ENCODE results near the gene PRAMEF33. TPM values are rescaled to one million over a fixed set of nuclear protein-coding genes. Genes with fewer than 3 reads are reported as not detected.
"Not testable (repeated sequence)": the region's sequence is repeated elsewhere in the genome, so short reads cannot be mapped to it uniquely, and the experiment has no call there.

Gene PRAMEF33, protein sequence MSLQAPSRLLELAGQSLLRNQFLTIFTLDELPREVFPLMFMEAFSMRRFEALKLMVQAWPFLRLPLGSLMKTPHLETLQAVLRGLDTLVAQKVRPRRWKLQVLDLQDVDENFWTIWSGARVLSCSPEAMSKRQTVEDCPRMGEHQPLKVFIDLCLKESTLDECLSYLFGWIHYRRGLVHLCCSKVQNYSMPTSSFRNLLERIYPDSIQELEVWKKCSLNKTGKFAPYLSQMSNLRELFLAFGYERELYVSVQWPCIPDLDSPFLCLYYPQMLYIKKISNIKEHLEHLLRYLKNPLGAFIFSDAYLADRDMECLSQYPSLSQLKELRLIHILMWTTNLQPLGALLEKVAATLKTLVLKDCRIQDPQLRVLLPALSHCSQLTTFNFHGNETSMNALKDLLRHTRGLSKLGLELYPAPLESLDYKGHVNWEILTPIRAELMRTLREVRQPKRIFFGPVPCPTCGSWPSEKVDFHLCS
- not detected for total RNA-seq

DNA sequence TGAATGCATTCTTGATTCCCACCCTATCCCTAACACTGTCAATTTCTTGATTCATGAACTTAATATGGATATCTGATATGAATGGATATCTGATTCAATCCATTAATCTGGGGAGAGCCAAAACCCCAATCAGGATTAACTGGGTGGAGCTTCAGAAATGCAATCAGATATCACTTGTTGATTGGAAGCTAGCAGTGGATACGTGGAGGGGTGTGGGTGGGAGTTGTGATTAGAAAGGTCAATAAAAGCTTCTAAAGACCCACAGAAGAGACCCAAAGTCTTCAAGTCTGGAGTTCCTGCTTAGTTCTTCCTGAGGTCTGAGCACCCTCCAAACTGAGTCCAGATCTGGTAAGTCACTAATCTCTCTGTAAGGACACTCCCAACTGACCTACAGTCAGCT lies at the start of gene PRAMEF33:
PRAMEF33 (plus strand) TSS at position 301 of the 400 bp plus-strand sequence. CDS start 2,416 bp downstream, outside the sequence.
- not testable (repeated sequence) for H3K9me3 ChIP-seq; H3K27me3 ChIP-seq; H3K4me1 ChIP-seq; H3K36me3 ChIP-seq; H3K4me3 ChIP-seq; DNase-seq (ENCODE audit: low spot score in 2 of 2); H3K27ac ChIP-seq
- WGBS, 2 donors: no CpG with 5 or more reads among the region's 1 CpG

DNA sequence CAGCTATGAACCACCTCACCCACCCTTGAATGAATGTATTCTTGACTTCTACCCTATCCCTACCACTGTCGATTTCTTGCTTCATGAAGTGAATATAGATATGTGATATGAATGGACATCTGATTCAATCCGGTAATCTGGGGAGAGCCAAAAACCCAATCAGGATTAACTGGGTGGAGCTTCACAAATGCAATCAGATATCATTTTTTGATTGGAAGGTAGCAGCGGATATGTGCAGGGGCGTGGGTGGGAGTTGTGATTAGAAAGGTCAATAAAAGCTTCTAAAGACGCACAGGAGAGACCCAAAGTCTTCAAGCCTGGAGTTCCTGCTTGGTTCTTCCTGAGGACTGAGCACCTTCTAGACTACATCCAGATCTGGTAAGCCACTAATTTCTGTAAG lies 49.4 kb upstream of the PRAMEF33 start, which contains the start of gene PRAMEF5:
PRAMEF5 (plus strand) TSS at position 301 of the 400 bp plus-strand sequence. CDS start 5,071 bp downstream, outside the sequence.
- not testable (repeated sequence) for H3K4me3 ChIP-seq; H3K36me3 ChIP-seq; DNase-seq (ENCODE audit: low spot score in 2 of 2); H3K27me3 ChIP-seq; H3K9me3 ChIP-seq; H3K4me1 ChIP-seq; H3K27ac ChIP-seq
- WGBS, 2 donors: 96 to 100% methylated on average over 2 of the region's 5 CpGs

DNA sequence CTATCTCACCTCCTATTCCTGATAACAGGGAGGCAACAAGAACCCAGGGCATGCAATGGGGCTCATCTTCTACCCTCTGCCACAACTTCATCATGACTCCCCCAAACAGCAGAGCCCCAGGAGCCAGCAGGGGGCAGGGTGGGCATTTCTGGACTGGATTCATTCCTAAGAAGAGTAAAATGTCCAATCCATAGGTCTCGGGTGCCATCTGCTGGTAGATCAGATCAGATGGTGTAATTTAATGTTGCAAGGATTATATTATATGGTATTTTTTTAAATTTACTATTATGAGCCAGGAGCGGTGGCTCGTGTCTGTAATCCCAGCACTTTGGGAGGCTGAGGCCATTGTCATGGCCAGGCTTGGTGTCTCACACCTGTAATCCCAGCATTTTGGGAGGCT lies 38.2 kb upstream of the PRAMEF33 start:
- not testable (repeated sequence) for H3K27ac ChIP-seq; H3K4me3 ChIP-seq; H3K4me1 ChIP-seq; H3K36me3 ChIP-seq; H3K27me3 ChIP-seq; H3K9me3 ChIP-seq; DNase-seq (ENCODE audit: low spot score in 2 of 2)
- no CpG with 5 or more reads among the region's 3 CpGs for WGBS, 2 donors

DNA sequence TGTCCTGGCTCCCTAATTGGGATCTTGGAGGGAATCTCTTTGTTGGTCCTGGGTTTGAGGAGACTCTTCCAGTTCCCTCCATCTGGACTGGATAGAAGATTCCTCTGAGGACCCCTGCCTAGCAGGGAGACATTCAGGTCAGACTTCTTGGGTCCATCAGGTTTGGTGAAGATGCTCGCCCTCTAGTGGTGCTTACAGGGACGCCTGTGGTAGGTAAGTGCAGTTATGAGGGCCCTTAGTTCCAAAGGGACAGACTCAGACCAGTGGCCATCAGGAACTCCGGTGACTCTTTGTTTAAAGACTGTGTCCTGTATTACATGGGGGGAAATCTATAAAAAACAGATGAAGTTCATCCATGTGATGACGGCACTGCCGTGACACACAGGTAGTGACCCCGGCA lies 26.3 kb upstream of the PRAMEF33 start:
- H3K4me1 ChIP-seq; H3K36me3 ChIP-seq; DNase-seq (ENCODE audit: low spot score in 2 of 2); H3K27ac ChIP-seq; H3K9me3 ChIP-seq; H3K4me3 ChIP-seq; H3K27me3 ChIP-seq: not testable (repeated sequence)
- 67% methylated on average over 1 of the region's 6 CpGs; no CpG with 5 or more reads in 1 of the 2 donors for WGBS, 2 donors

- not testable (repeated sequence) for H3K4me1 ChIP-seq; DNase-seq (ENCODE audit: low spot score in 2 of 2); H3K4me3 ChIP-seq; H3K9me3 ChIP-seq; H3K27ac ChIP-seq; H3K36me3 ChIP-seq; H3K27me3 ChIP-seq
- WGBS, 2 donors: 58 to 78% methylated on average over 3 of the region's 3 CpGs
Observed at GRCh38 chr1:13279617-13280016, 23.7 kb upstream of the PRAMEF33 start.

GRCh38 chr1:13285037-13285436 lies 18.3 kb upstream of the PRAMEF33 start, which contains the start of gene PRAMEF8:
Gene PRAMEF8, minus strand, starts transcription at chr1:13285137. Its CDS starts 1,046 bp downstream, at chr1:13284091.
- not testable (repeated sequence) for H3K27me3 ChIP-seq; H3K4me3 ChIP-seq; H3K9me3 ChIP-seq; H3K36me3 ChIP-seq; DNase-seq (ENCODE audit: low spot score in 2 of 2); H3K27ac ChIP-seq; H3K4me1 ChIP-seq
- no CpG with 5 or more reads among the region's 1 CpG for WGBS, 2 donors

DNA sequence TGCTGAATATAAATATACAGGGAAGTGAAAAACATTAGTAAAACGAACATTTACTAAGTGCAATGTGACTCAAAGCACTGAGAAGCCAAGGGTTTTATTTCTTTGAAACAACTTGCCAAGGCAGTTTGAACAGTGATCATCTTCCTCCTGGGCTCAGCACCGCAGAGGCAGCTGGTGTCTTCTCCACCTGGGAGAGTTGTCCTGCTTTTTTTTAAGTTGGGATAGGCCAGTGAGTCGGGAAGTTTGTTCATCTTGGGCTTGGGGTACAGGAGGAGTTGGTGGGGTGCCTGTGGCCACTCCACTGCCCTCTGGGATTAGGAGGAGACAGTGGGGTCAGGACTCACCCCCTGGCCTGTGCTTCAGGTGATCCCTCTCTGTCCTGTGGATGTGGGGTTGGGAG lies 14.3 kb upstream of the PRAMEF33 start:
- not testable (repeated sequence) for H3K27me3 ChIP-seq; H3K27ac ChIP-seq; H3K9me3 ChIP-seq; H3K36me3 ChIP-seq; DNase-seq (ENCODE audit: low spot score in 2 of 2); H3K4me1 ChIP-seq; H3K4me3 ChIP-seq
- WGBS, 2 donors: 53 to 100% methylated on average over 1 to 2 of the region's 3 CpGs

- WGBS, 2 donors: 96% methylated on average over 2 of the region's 5 CpGs; no CpG with 5 or more reads in 1 of the 2 donors
- not testable (repeated sequence) for H3K36me3 ChIP-seq; H3K4me1 ChIP-seq; H3K4me3 ChIP-seq; H3K27ac ChIP-seq; H3K9me3 ChIP-seq; H3K27me3 ChIP-seq; DNase-seq (ENCODE audit: low spot score in 2 of 2)
Observed at GRCh38 chr1:13297216-13297931, 6.0 kb upstream of the PRAMEF33 start.

DNA sequence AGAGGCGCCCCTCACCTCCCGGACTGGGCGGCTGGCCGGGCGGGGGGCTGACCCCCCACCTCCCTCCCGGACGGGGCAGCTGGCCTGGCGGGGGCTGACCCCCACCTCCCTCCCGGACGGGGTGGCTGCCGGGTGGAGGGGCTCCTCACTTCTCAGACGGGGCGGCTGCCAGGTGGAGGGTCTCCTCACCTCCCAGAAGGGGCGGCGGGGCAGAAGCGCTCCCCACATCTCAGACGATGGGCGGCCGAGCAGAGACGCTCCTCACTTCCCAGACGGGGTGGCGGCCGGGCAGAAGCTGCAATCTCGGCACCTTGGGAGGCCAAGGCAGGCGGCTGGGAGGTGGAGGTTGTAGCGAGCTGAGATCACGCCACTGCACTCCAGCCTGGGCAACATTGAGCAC lies 4.6 kb upstream of the PRAMEF33 start:
- H3K4me1 ChIP-seq; DNase-seq (ENCODE audit: low spot score in 2 of 2); H3K9me3 ChIP-seq; H3K27ac ChIP-seq; H3K4me3 ChIP-seq; H3K27me3 ChIP-seq; H3K36me3 ChIP-seq: not testable (repeated sequence)
- WGBS, 2 donors: 92% methylated on average over 2 of the region's 27 CpGs; no CpG with 5 or more reads in 1 of the 2 donors

DNA sequence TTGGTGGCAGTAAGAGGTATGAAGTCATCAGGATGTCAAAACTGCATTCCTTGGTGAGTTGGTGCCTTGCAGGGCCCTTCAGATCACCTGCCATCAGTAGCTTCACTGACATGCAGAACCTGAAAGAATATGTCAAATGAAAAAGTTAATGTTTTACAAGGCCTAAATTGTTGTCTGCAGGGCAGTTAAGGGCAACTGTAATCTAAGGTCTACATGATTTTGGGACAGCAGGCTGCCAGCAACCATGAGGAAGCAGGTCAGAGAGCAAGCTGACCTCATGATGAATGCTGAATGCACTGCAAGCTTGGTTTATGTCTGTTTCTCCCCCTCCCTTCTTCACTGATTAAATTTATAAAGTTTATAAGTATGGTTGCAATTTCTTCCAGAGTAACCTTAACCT lies 1.1 kb upstream of the PRAMEF33 start:
- not testable (repeated sequence) for H3K4me3 ChIP-seq; H3K27me3 ChIP-seq; H3K27ac ChIP-seq; H3K4me1 ChIP-seq; H3K36me3 ChIP-seq; H3K9me3 ChIP-seq; DNase-seq (ENCODE audit: low spot score in 2 of 2)

GRCh38 chr1:13315281-13315680 lies 11.9 kb downstream of the PRAMEF33 start, which contains the start of gene PRAMEF15:
Gene PRAMEF15, plus strand, starts transcription at chr1:13315581. Its CDS starts 2,827 bp downstream, at chr1:13318408.
- WGBS, 2 donors: 84% methylated on average over 3 of the region's 4 CpGs; no CpG with 5 or more reads in 1 of the 2 donors
- DNase-seq (ENCODE audit: low spot score in 2 of 2); H3K4me3 ChIP-seq; H3K36me3 ChIP-seq; H3K4me1 ChIP-seq; H3K9me3 ChIP-seq; H3K27me3 ChIP-seq; H3K27ac ChIP-seq: not testable (repeated sequence)

DNA sequence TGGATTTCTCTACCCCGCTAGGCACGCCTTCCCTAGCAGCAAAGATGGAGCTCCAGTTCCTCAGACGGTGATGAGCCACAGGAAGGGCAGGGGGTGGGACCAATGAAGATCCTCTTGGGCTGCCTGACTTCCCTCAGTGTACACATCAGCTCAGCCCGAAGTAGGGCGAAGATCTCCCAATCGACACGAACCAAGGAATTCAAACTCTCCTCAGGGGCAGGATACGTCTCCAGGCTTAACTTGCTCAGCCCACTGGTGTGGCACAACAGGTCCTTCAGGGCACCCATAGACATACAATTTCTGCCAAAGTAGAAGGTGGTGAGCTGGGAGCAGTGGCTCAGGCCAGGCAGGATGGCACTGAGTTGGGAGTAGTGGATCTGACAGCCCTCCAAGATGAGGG lies 39.2 kb downstream of the PRAMEF33 start:
- H3K27me3 ChIP-seq; H3K36me3 ChIP-seq; H3K4me3 ChIP-seq; DNase-seq (ENCODE audit: low spot score in 2 of 2); H3K27ac ChIP-seq; H3K4me1 ChIP-seq; H3K9me3 ChIP-seq: not testable (repeated sequence)
- 86% methylated on average over 7 of the region's 8 CpGs for WGBS, 2 donors

DNA sequence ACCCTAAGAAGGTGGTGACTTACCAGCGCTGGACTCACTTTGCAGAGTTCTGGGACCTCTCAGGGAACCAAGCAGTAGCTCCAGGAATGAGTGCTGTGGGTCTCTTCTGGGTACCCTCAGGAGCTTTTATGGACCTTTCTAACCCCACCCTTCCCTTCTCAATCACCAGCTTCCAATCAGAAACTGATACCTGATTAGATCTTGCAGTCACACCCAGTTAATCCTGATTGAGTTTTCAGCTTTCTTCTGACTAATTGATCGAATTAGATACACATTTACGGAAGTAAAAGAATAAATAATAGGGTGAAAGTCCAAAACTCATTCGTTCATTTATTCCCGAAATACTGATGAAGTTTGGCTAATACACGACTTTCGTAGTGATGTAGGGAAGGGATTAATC lies 43.7 kb downstream of the PRAMEF33 start, which contains the start of gene PRAMEF14:
PRAMEF14 (minus strand) TSS at position 101 of the 400 bp plus-strand sequence. CDS start 1,820 bp downstream, outside the sequence.
- not testable (repeated sequence) for H3K27ac ChIP-seq; H3K27me3 ChIP-seq; H3K4me3 ChIP-seq; H3K36me3 ChIP-seq; H3K4me1 ChIP-seq; DNase-seq (ENCODE audit: low spot score in 2 of 2); H3K9me3 ChIP-seq
- 80 to 88% methylated on average over 7 of the region's 7 CpGs for WGBS, 2 donors

All from tibial nerve (tissue), 4 donors.